HG03060 (cell line): ENCODE data around the gene FASN.

Experiments used
- ATAC-seq: cut with Tn5 transposase; IDR thresholded peaks from one replicate; pipeline ENCODE4 v1.9.1; 2021; ENCODE audit warnings: low read depth, moderate number of reproducible peaks; ENCODE audit not compliant: unreplicated experiment

FASN gene

GRCh38 chr17:82103553-82104451 is 5.8 kb upstream of the FASN start:
- ATAC-seq = no peak

- no peak for ATAC-seq
These were observed 4.0 kb upstream of the FASN start for GRCh38 chr17:82101767-82102679.

GRCh38 chr17:82101301-82101715 is 3.3 kb upstream of the FASN start:
- ATAC-seq = no peak

- ATAC-seq = no peak
These were observed 2.7 kb upstream of the FASN start for GRCh38 chr17:82100502-82101298.

GRCh38 chr17:82098939-82099763 is 1.1 kb upstream of the FASN start:
- ATAC-seq = peak; percentile 2

- no peak for ATAC-seq
These were observed 192 bp downstream of the FASN start for GRCh38 chr17:82097919-82098168.

GRCh38 chr17:82097184-82097918 is 685 bp downstream of the FASN start:
- no peak for ATAC-seq

- ATAC-seq = no peak
These were observed 1.3 kb downstream of the FASN start for GRCh38 chr17:82096709-82097183.

GRCh38 chr17:82095777-82096708 is 2.0 kb downstream of the FASN start:
- ATAC-seq = no peak

- ATAC-seq = no peak
These were observed 2.9 kb downstream of the FASN start for GRCh38 chr17:82094931-82095776.

GRCh38 chr17:82092995-82093751 is 4.9 kb downstream of the FASN start:
- no peak for ATAC-seq

GRCh38 chr17:82092628-82092994 is 5.4 kb downstream of the FASN start:
- ATAC-seq = no peak

GRCh38 chr17:82092094-82092586 is 5.9 kb downstream of the FASN start:
- no peak for ATAC-seq

- ATAC-seq = no peak
These were observed 6.6 kb downstream of the FASN start for GRCh38 chr17:82091264-82092066.

GRCh38 chr17:82090549-82091263 is 7.3 kb downstream of the FASN start:
- ATAC-seq = no peak
